GM21360 (cell line): ENCODE data around the gene OSBPL7.

Experiments used
- ATAC-seq: cut with Tn5 transposase; IDR thresholded peaks from one replicate; pipeline ENCODE4 v1.9.1; 2021; ENCODE audit warnings: mild to moderate bottlenecking, moderate library complexity; ENCODE audit not compliant: unreplicated experiment

The OSBPL7 gene, protein sequence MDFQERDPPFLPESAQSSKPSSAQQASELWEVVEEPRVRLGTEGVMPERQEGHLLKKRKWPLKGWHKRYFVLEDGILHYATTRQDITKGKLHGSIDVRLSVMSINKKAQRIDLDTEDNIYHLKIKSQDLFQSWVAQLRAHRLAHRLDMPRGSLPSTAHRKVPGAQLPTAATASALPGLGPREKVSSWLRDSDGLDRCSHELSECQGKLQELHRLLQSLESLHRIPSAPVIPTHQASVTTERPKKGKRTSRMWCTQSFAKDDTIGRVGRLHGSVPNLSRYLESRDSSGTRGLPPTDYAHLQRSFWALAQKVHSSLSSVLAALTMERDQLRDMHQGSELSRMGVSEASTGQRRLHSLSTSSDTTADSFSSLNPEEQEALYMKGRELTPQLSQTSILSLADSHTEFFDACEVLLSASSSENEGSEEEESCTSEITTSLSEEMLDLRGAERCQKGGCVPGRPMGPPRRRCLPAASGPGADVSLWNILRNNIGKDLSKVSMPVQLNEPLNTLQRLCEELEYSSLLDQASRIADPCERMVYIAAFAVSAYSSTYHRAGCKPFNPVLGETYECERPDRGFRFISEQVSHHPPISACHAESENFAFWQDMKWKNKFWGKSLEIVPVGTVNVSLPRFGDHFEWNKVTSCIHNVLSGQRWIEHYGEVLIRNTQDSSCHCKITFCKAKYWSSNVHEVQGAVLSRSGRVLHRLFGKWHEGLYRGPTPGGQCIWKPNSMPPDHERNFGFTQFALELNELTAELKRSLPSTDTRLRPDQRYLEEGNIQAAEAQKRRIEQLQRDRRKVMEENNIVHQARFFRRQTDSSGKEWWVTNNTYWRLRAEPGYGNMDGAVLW

DNA sequence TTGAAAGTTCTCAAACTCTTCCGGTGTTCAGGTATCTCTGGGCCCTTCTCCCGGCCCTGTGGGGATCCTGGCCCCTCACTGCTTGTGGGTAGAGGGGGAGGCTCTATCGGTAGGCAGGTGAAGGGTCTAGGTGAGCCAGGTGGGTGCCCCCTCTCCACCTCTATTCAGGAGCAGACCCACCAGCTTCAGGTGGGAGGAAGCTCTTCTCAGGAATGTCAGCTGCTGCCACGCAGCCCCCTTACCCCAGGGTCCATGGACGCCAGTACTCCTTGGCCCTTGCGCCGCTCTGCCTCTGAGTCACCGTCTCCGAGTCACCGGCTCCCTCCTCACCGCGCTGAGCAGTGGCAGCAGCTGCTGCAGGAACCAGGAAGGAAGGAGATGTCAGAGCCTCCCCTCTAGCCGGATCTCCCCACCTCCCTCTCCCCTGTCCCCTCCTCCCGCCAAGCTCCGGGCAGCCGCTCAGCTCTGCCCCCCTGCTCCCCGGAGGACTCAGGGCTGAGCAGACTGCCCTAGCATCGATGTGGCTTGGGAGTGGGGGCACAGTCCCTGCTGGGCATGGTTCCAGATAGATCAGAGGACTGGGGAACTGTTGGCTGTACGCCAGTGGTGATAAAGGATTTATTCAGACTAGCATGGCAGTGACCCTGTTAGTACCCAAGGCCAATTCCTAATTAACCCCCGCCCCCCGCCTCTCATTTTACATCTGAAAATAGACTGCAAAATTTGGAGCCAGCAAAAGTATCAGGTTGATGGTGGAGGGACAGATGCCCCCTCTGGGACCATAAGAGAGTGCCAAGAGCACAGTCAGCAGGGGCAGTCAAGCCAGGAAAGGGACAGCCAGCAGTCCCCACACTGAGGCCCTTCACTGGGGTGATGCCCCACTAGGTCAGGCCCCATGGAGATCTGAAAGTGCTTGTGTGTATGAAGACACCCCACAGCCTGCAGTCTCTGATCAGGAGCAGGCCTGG, at the start of gene OSBPL7:
OSBPL7 (minus strand) TSS at position 371 of the 968 bp plus-strand sequence. CDS start 1,516 bp downstream, outside the sequence.
- peak; percentile 66 for ATAC-seq

DNA sequence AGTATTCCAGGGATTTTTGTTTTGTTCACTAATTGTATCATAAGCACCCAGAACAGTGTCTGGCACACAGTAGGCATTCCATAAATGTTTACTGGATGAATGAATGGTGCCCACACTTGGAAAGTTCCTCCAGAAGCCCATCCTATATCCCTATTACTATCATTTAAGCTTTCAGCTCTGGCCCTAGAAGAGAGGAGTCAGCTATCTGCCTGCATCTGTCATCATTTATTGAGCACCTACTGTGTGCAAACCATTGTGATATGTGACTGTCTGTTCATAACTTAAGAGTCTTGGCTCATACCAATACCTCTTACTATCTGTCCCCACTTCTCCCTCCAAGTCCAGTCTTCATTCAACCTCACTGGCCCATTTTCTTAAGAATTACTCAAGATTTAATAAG, 49.5 kb upstream of the OSBPL7 start:
- no peak for ATAC-seq

DNA sequence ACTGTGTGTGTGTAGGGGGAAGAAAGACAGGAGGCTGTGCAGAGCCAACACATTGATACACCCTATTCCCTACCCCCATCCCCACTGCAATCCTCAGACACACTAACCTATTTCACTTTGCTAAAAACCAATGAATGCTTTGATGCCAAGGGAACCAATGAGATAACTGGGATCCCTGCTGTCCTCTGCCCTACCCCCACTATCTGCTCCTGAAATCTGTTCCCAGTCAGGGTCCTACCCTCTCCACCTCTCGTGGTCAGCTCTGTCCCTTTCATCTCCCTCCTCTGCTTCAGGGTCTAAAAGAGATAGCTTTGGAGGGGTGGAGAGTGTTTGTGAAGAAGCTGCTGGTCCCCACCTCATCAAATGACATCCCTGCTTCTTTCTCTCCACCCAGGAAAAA, 48.5 kb upstream of the OSBPL7 start:
- ATAC-seq = no peak

DNA sequence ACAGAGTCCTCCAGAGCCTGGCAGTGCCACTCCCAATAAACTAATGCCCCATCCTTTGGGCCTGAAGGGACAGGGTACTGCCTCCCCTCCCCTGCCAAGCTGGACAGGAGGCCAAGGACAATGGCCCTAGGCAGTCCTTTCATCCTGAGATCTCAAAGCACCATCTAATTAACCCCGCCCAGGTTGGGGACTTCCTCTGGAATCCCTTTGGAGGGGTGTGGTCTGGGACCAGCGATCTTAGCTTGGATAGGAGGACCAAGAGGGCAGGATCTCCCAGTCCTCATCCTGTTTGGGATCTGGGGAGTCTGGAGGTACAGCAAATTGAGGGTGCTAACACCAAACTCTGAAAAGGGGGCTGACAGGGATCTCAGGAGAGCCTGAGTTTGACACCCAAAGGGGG, 47.5 kb upstream of the OSBPL7 start:
- no peak for ATAC-seq

DNA sequence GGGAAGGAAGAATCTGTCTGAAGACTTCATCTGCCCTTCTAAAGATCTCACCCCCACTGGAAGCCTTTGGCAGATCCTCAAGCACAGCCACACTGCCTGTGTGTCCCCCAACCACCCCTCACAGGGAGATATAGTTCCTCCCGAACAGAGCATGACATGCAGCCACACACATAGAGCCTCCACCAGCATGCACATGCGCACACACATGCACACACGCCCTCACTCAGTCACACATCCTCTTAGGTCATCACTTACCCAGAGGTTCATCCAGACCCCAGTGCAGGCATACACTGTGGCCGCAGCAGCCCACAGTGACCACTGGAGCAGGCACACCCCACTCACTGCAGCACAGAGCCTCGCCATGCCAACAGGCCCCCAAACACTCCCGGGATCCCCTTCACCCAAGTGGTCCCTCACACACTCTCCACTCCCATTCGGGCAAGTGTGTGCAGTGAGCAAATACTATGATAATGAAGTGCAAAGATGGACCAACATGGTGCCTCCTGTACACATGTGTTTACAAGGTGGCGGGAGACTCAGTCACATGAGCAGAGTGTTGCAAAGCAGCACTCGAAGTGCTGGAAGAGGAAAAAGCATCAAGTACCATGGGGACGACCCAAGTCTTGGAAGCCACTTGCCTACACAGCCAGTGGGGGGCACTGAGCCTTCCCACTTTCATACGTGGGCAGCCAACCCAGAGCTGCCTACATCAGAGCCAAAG, 46.4 kb upstream of the OSBPL7 start:
- no peak for ATAC-seq

DNA sequence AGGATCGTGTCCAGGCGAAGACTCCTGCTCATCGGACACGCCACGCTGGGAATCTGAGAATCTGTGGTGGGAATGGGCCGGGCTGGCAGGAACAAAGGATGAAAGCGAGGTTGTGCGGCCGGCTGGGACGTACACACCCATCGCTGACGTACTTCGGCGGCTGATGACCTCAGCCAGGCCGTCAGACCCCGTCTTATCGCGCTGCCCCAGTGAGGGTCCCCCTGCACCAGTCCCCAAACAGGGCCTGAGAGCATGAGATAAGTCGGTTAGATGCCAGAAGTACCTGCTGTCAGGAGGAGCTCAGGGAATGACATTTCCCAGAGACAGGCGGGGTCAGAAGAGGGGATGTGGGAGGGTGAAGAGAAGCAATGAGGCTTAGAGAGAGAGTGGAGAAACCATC, 45.3 kb upstream of the OSBPL7 start:
- no peak for ATAC-seq

DNA sequence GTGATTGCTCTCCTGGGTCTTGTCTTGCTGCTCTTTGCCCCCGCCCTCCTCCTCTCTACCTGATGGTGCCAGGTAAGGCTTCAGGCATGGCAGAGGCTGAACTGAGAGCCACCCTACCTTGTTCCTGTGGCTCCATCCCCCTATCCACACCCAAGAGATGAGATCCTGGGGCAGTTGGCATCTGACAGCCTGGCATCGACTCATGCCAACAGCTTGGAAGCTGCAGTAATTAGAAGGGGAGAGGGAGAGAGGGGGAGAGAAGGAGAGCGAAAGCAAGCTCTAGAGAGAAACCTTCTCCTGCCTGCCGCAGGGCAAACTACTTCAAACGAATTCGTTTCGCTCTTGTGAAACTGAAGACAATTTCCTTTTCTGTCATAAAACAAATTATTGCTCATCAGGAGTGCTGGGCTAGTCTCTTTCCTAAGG, 43.2 kb upstream of the OSBPL7 start:
- no peak for ATAC-seq

DNA sequence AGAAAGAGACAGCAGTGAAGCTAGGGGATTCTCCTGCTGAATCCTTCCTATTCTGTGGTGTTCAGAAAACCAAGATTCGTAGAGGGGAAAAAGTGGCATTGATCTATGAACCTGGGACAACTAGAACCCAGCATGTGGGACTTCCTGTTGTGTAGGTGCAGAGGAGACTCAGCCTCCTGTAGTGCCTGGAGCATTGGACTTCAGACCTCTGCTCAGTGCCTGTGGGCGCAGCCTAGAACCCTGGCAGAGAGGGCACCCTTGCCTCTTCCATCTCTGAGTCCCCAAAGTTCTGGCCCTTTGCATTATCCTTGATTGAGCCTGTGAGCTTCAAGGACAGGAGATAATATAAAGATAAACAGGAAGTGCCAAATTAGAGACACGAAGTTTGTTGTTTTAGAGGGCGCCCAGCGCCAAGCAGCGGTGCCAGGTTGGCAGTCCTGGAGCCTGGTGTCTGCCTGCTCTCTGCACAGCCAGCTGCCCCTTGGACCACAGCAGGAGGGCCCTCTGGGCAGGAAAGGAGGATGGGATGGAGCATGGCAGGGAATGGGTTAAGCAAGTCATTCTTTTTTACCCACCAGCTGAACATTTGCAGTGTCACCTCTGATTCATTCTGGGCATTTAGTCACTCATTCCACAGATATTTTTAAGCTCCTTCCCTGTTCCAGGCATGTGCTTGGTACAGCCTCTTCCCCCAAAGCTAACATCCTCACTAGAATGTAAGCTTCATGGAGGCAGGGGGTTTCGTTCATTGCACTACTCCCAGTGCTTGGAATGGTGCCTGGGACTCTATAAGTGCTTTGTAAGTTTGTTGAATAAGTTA, 41.2 kb upstream of the OSBPL7 start:
- ATAC-seq = no peak

DNA sequence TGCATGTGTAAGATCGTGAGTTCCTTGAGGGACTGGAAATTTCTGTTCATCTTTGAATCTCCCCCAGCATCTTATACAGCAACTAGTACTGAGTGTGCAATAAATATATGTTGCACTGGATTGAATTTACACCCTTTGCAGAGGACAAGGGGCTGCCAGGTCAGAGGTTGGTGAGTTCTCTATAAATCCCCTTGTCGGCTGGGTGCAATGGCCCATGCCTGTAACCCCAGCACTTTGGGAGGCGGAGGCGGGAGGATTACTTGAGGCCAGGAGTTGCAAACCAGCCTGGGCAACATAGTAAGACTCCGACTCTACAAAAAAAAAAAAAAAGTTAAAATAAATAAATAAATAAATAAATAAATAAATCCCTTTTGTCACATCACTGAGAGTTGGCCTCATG, 38.8 kb upstream of the OSBPL7 start:
- ATAC-seq = no peak

DNA sequence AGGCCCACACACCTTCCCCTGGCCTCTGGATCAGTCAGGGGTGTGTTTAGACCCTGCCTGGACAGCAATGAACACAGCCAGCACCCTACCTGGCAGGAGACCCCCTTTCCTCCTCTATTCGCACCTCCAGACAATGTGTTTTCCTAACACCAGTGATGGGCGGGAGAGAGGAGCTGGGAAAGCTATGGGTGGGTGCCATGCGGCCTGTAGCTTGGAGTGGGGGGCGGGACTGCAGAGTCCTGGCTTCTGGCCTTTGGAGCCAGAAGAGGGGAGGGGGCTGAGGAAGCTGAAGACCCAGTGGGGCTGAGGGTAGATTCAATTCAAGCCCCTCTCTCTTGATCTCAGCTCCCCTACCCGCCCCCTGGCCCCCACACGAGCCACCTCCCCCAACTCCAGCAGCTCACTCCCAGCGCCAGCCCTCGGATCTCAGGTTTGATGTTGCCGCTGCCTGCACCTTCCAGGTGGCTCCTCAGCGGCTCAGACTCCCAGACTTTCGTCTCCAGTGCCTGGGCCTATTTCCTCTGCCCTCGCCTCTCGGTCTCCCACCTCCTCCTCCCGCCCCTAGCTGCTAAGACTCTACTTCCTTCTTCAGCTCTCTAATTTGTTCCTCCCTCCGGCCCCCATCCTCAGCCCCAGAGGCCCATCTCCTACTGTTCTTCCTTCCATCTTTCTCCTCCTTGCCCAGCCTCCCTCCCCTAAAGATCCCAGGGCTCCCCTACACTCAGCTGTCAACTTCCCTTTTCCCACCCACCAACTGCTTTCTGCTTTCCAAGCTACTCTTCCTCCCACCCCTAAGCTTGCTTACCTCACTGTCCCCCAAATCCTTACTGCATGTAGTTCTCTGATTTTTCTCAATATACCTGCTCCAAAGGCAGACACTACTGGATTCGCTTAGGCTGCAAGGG, 36.2 kb upstream of the OSBPL7 start:
- ATAC-seq = no peak

DNA sequence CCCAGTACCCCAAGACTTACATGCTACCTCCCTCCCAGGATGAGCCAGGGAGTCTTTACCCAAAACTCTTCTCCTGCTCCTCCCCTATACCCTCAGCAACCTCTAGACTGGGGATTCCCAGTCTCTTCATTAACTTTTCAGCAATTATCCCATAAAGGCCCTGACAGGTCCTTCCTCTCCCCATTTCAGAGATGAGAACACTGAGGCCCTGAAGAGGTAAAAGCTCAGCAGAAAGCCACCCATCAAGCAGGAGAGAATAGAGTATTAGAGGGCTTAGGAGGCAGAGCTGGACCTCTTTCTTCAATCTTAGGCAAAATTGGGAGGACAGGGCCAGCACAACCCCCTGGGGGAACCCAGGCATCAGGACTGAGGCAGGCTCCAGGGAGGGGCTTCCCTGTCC, 35.2 kb upstream of the OSBPL7 start:
- no peak for ATAC-seq

DNA sequence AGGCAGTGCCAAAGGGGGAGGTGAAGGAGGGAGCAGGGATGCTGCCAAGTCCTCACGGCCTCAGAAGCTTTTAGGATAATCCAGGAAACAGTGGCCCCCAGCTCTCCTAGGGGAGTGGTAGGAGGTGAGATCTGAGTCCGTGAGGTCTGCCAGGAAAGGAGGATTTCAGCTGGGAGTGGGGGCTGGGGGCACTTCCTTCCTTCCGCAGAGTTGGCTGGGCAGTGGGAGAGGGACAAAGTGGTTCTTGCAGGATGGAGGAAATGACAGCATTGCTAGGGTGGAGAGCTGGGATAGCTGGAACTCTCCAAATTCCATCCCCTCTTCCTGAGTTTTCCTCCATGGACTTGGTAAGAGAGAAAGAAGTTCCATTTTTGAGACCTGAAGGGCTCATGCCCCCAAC, 34.1 kb upstream of the OSBPL7 start:
- no peak for ATAC-seq

DNA sequence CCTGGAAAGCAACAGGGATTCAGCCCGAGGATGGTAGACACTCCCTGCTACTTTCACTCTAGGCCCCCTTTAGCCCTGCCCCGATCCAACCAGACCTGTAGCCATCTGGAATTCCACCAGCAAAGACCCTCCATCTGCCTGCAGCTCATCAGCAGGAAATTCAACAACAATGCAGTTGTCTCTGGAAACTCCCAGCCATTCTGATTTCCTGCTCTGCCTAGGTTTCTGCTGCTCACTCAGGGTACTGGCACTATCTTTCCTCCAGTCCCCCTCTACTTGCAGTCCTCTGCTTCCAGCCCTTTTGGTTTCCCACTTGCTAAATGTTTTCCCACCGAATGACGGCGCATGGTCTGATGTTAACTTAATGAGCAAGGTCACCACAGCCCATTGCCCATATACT, 32.0 kb upstream of the OSBPL7 start:
- ATAC-seq = no peak

DNA sequence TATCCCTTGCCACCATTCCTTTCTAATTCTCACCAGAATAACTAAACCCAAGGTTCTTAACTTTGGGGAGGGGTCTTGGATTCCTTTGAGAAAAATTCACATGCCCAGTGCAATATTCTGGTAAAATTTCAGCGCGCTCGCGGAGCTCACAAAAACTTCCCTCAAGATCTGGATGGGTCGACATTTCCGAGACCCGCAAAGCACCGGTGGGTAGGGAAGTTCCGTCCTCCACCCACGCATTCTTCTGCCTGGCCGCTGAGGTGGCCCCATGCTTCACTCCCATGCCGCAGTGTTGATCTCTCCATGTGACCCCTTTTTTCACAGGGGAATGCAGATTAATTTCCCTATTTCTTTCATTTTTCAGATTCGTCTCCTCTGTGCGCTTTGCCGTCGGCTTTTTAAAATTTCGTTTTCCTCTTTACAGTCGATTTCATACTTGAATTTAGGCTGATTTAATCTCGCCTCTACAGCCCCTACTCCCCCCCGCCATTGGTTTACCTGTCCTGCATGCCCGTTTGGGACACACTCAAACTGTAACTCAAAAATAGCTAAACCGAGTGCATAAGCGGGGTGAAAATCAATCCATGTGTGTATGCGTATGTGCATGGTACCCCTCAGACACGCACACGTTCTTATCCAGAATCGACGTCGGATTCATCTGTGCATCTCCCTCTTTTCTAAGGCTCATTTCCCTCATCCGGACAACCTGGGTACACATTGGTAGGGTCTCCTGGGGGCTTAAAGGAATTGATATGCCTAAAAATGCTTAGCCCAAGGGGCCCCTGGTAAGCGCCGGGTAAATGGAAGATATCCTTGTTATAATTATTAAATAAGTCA, 30.7 kb upstream of the OSBPL7 start:
- ATAC-seq = no peak

DNA sequence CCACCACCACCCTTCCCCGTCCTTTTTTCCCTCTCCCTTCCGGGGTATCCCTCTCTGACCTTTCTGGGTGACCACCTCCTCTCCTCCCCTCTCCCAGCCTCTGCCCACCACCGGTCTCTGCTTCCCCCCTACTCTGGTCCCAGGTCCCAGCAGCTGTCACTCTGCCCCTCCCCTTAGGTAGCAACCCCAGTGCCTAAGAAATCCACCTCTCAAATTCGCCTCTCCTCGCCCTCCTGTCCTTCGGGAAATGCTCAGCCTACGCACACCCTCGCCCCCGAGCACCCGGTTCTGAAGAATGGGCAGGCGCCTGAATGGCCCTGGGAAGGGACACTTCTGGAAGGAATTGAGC, 30.1 kb upstream of the OSBPL7 start:
- no peak for ATAC-seq

DNA sequence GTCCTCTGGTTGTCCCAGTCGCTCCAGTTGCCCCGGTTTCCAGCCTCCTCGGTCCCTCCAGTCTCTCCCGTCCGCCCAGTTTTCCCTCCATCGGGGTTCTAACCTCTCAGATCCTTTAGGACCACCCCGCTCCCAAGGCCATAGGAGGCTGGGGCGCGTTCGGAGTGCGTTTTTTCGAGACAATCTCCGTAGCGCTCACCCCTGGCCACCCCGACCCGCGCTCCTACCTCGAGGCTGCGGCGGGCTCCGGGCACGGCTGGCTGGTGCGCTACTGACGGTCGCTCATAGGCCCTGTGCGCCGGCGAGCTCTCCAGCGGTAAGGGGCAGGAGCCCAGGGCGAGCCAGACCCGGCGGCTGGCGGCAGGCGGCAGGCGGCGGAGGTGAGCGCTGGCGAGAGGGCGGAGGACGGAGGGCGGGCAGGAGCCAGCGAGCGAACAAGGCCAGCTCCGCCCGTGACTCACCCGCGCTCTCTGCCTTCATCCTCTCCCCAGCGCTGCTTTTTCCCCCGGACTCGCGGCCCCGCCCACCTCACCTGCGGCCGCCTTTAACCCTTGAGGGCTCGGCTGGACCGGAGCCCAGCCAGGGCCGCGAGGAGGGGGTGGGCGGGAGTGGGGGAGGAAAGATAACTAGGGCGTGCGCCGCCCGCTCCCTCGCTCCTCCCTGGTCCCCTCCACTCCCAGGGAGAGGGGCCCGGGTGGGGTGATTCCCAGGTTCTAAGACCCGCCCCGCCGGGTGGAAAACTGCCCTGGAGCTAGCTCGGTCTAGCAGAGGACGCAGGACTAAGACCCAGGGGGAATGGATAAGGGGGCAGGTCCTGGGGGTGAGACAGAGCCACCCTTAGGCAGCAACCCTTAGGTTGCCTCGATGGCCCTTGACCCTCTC, 29.3 kb upstream of the OSBPL7 start, which contains the start of gene SP6:
SP6 (minus strand) TSS at position 472 of the 882 bp plus-strand sequence. CDS start 2,734 bp downstream, outside the sequence.
- no peak for ATAC-seq

DNA sequence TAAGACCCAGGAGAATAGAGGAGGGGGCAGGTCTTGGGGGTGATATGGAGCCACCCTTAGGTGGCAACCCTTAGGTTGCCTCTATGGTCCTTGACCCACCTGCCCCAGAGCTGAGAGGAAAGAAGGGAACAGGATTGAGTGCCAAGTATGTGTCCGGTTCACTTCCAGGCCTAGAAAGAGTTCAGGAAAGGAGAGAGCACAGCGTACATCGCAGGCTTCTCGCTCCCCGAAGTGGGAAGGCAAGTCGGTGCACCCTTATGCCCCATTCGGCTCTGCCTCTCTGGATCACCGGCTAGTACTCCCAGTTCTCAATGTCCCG, 28.7 kb upstream of the OSBPL7 start:
- ATAC-seq = no peak
